B cell (primary cell): ENCODE measurements around the gene KRT9. TPM values are rescaled to one million over a fixed set of nuclear protein-coding genes. Genes with fewer than 3 reads are reported as not detected.

Experiments
- ATAC-seq: fragments of 200-7000 bp; cut with Tn5 transposase; one replicate; pipeline ENCODE4 v1.10.0; 2021; ENCODE audit warnings: low read depth, mild to moderate bottlenecking, moderate number of reproducible peaks, moderate library complexity
- CTCF ChIA-PET: fragments of 350-600 bp; sonication (Branson Sonifier 250); formaldehyde crosslinking; loops from one replicate; lab custom pipeline; 2021; ENCODE audit warnings: antibody characterized with exemption, inconsistent platforms; lab: Charles Lee
- POLR2A ChIA-PET: fragments of 350-600 bp; sonication (Branson Sonifier 250); formaldehyde crosslinking; loops from one replicate; lab custom pipeline; 2021; ENCODE audit warnings: antibody characterized with exemption; lab: Charles Lee
- DNase-seq: peaks from one replicate; pipeline ENCODE4 v3.0.0; 2013
- H2AFZ ChIP-seq: 2 replicates; pipeline ENCODE4 v1.6.1; 2012; ENCODE audit warnings: mild to moderate bottlenecking, low read depth, low read length; ENCODE audit not compliant: insufficient read depth, poor library complexity, severe bottlenecking
- H3K27ac ChIP-seq, 2 donors: 1 replicate in 1 of 2; 2 replicates in 1 of 2; pipeline ENCODE4 v1.5.1; 2012 to 2013; ENCODE audit warnings: low read length in 2 of 2, mild to moderate bottlenecking in 2 of 2, moderate library complexity in 1 of 2
- H3K27me3 ChIP-seq, 4 experiments: fragments of 200-600 bp in 1 of 4; sonication (generic) in 1 of 4; replicated peaks in 1 of 4; 1 replicate in 2 of 4; 2 replicates in 2 of 4; pipeline versions ENCODE4 v1.6.1 to v1.7.0; 2013 to 2016; ENCODE audit warnings: low read length in 3 of 4, mild to moderate bottlenecking in 2 of 4, mixed read lengths in 1 of 4, moderate library complexity in 1 of 4; ENCODE audit not compliant: insufficient read depth in 4 of 4, control insufficient read depth in 3 of 4; ENCODE audit errors: control extremely low read depth in 1 of 4
- H3K36me3 ChIP-seq, 2 experiments: replicated peaks in 1 of 2; 1 replicate in 1 of 2; 2 replicates in 1 of 2; pipeline versions ENCODE4 v1.6.1 to v1.7.1; 2013; ENCODE audit warnings: low read length in 1 of 2; ENCODE audit not compliant: insufficient read depth in 2 of 2, control insufficient read depth in 1 of 2; ENCODE audit errors: control extremely low read depth in 1 of 2, extremely low read depth in 1 of 2
- H3K4me1 ChIP-seq, 2 donors: fragments of 200-600 bp in 1 of 2; sonication (generic) in 1 of 2; 1 replicate in 1 of 2; 2 replicates in 1 of 2; pipeline versions ENCODE4 v1.5.1 to v1.6.1; 2013 to 2017; ENCODE audit warnings: low read length in 2 of 2; ENCODE audit not compliant: control insufficient read depth in 2 of 2, insufficient read depth in 2 of 2
- H3K4me2 ChIP-seq: replicated peaks from 2 replicates; pipeline ENCODE3; 2012; ENCODE audit warnings: mild to moderate bottlenecking, low read depth, low read length; ENCODE audit not compliant: poor library complexity, severe bottlenecking
- H3K4me3 ChIP-seq, 5 experiments: fragments of 200-600 bp in 1 of 5; sonication (generic) in 1 of 5; 1 replicate in 3 of 5; 2 replicates in 2 of 5; pipeline versions ENCODE4 v1.5.1 to v1.7.0; 2011 to 2016; ENCODE audit warnings: low read length in 4 of 5, mild to moderate bottlenecking in 4 of 5, low read depth in 2 of 5, control low read depth in 1 of 5, moderate library complexity in 1 of 5; ENCODE audit not compliant: insufficient read depth in 1 of 5; ENCODE audit errors: control extremely low read depth in 1 of 5, extremely low read depth in 1 of 5
- H3K79me2 ChIP-seq: fragments of 200-600 bp; sonication (generic); one replicate; pipeline ENCODE4 v1.6.0; 2016; ENCODE audit warnings: low read length; ENCODE audit not compliant: control insufficient read depth, insufficient read depth
- H3K9ac ChIP-seq: fragments of 200-600 bp; sonication (generic); 2 replicates; pipeline ENCODE4 v1.6.1; 2017; ENCODE audit warnings: mild to moderate bottlenecking, low read length, moderate library complexity
- H3K9me3 ChIP-seq, 3 donors: one replicate each; pipeline versions ENCODE4 v1.6.1 to v1.7.1; 2013; ENCODE audit warnings: low read length in 2 of 3; ENCODE audit not compliant: control insufficient read depth in 2 of 3, insufficient read depth in 1 of 3; ENCODE audit errors: control extremely low read depth in 1 of 3
- H4K20me1 ChIP-seq: 2 replicates; pipeline ENCODE4 v1.6.0; 2012; ENCODE audit warnings: mild to moderate bottlenecking, low read length; ENCODE audit not compliant: insufficient read depth, control insufficient read depth, poor library complexity, severe bottlenecking
- H3K27ac Mint-ChIP-seq: one replicate; pipeline ENCODE4 v1.8.0; 2021; ENCODE audit warnings: mixed read lengths
- H3K27me3 Mint-ChIP-seq: one replicate; pipeline ENCODE4 v1.8.0; 2021; ENCODE audit warnings: mixed read lengths
- H3K4me1 Mint-ChIP-seq: one replicate; pipeline ENCODE4 v1.8.0; 2021; ENCODE audit warnings: mixed read lengths
- H3K4me3 Mint-ChIP-seq: one replicate; pipeline ENCODE4 v1.8.0; 2021; ENCODE audit warnings: mixed read lengths
- H3K9me3 Mint-ChIP-seq: one replicate; pipeline ENCODE4 v1.8.0; 2022; ENCODE audit warnings: mixed read lengths; ENCODE audit not compliant: insufficient read depth
- EZH2 ChIP-seq: IDR thresholded peaks from 2 replicates; pipeline ENCODE4 v1.6.1; 2012; ENCODE audit warnings: borderline replicate concordance, low read depth, mild to moderate bottlenecking, moderate library complexity, low read length; ENCODE audit not compliant: insufficient read depth, poor library complexity, severe bottlenecking
- WGBS: methylation state at CpG from one replicate; pipeline ENCODE4 v1.1.5; 2013; ENCODE audit warnings: missing lambda C conversion rate; ENCODE audit not compliant: insufficient coverage; 5-methylcytosine and 5-hydroxymethylcytosine counted together
- intact Hi-C: fragments of 100-400 bp; cut with micrococcal nuclease; formaldehyde crosslinking; loops from one replicate; pipeline ENCODE4 v1.10.0; 2022
- polyA plus RNA-seq: library from polyadenylated mRNA; depleted of rRNA; stranded (reverse); fragments of >200 nt; gene quantifications from 2 replicates; pipeline ENCODE4 v1.2.3, GENCODE V29; 2012
- total RNA-seq, 2 donors: library from RNA; stranded (reverse); fragments of 120-200 nt in 1 of 2; gene quantifications; 1 replicate in 1 of 2; 2 replicates in 1 of 2; pipeline versions ENCODE4 v1.2.3 to v1.2.4, GENCODE V29; 2013 to 2022
- TF ChIP-seq, protein P1 (sequence below): fragments of 200-600 bp; IDR thresholded peaks from one replicate; pipeline ENCODE4 v1.8.0; 2022; ENCODE audit warnings: antibody characterized with exemption, mild to moderate bottlenecking

KRT9 gene
- total and polyA plus RNA-seq, 2 donors (not counting 1 experiment from before 2014, with no cell fraction given), result not detected

DNA sequence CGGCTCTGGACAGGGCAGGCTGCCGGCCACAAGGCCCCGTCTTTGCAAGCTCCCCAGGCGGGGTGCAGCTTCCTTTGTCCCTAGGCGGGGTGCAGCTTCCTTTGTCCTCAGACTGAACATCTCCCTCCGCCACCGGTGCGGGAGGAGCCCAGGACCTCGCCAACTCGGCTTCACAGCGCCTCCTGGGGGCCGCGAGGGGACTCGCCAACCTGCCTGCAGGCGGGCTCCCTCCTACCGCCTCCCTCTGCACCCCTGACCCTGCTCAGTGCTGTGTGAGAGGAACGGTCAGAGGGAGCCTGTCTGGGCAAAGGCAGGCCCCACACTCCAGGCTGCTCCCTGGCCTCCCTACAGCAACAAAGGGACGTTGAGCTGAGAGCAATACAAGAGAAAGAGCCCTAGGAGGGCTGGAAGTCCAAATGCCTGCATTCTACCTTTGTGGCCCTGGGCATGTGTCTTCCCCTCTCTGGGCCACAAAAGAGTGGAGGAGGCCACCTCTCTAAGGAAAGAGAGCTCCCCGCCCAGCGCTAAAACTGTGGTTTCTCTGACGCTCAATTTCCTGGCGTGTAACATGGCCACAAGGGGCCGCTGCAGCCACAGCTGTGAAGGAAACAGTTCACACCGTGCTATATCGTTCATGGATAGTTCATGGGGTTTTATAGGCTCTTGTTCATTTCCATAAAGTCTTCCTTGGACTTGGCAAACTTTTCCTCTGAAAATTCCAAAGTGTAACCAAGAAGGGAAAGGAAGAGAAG lies 22.8 kb downstream of the KRT9 start:
- peak overlapping the region in 2 of 5 experiments; percentile 5 to 15 for H3K4me3 ChIP-seq
- peak overlapping the region; percentile 37 for H3K4me3 Mint-ChIP-seq
- 2% methylated on average over 21 of the region's 25 CpGs for WGBS
- no peak overlapping the region for H3K9ac ChIP-seq
- no peak overlapping the region for H3K27ac ChIP-seq
- ChIA-PET POLR2A (no interaction called here), CTCF (interaction anchor here (0.6 to 4.5 kb wide), 31 partner anchors 9 to 1279 kb away, joined by 3 to 68 read pairs (median 4); no protein-coding TSS in a partner anchor)
- H3K27me3 ChIP-seq, result peaks cover 0 to 42% (median 7%) of the 10 kb centered on the region in 4 experiments
- peak overlapping the region; percentile 70 for H3K4me2 ChIP-seq
- H3K27me3 Mint-ChIP-seq, result peaks cover 53% of the 10 kb centered on the region
- peaks cover 8 to 13% of the 10 kb centered on the region in 2 donors for H3K4me1 ChIP-seq
- no peaks in the 10 kb centered on the region for H3K79me2 ChIP-seq
- intact Hi-C loops, result loop anchor here (1.0 kb wide), 3 partner anchors 99 to 640 kb away; no protein-coding TSS in a partner anchor
- H3K4me1 Mint-ChIP-seq, result peaks cover 8% of the 10 kb centered on the region
- no peak overlapping the region for H3K27ac Mint-ChIP-seq
- peak; percentile 80 for ATAC-seq
- peak; percentile 78 for DNase-seq
- H2AFZ ChIP-seq, result peak overlapping the region; percentile 63
- H3K36me3 ChIP-seq, result no peaks in the 10 kb centered on the region
- peaks cover 0 to 22% (median 0%) of the 10 kb centered on the region in 3 donors for H3K9me3 ChIP-seq
- H4K20me1 ChIP-seq, result no peaks in the 10 kb centered on the region
- TF ChIP-seq, protein P1, sequence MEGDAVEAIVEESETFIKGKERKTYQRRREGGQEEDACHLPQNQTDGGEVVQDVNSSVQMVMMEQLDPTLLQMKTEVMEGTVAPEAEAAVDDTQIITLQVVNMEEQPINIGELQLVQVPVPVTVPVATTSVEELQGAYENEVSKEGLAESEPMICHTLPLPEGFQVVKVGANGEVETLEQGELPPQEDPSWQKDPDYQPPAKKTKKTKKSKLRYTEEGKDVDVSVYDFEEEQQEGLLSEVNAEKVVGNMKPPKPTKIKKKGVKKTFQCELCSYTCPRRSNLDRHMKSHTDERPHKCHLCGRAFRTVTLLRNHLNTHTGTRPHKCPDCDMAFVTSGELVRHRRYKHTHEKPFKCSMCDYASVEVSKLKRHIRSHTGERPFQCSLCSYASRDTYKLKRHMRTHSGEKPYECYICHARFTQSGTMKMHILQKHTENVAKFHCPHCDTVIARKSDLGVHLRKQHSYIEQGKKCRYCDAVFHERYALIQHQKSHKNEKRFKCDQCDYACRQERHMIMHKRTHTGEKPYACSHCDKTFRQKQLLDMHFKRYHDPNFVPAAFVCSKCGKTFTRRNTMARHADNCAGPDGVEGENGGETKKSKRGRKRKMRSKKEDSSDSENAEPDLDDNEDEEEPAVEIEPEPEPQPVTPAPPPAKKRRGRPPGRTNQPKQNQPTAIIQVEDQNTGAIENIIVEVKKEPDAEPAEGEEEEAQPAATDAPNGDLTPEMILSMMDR, result peak; percentile 93
- no peak for TF ChIP-seq EZH2
- no peaks in the 10 kb centered on the region for H3K9me3 Mint-ChIP-seq
